ENCODE data around the gene PCAT6.
"Not testable (repeated sequence)": the region's sequence is repeated elsewhere in the genome, so short reads cannot be mapped to it uniquely, and the experiment has no call there.

The PCAT6 gene

GRCh38 chr1:202810615-202811295, at the start of gene PCAT6:
Gene PCAT6, plus strand, starts transcription at chr1:202810954.
- DNase-seq (ENCODE audit: low spot score) = peak; percentile 98

GRCh38 chr1:202762019-202762418, 48.7 kb upstream of the PCAT6 start:
- DNase-seq (ENCODE audit: low spot score) = no peak

DNA sequence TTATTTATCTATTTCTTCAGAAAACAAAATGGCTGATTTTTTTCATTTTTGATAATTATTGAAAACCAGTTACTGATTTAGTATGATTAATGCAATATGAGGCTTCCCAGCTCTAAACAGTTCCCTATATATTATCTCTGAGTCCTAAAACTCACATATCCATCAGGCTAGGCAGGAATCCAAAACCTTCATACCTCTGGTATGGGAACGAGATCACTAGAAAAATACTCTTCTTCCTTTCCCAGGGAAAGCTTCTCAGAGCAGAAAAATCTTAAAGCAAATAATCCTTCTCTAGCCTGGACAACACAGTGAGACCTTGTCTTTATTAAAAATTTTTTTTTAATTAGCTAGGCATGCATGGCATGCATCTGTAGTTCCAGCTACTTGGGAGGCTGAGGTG, 45.0 kb upstream of the PCAT6 start:
- DNase-seq (ENCODE audit: low spot score) = no peak

DNA sequence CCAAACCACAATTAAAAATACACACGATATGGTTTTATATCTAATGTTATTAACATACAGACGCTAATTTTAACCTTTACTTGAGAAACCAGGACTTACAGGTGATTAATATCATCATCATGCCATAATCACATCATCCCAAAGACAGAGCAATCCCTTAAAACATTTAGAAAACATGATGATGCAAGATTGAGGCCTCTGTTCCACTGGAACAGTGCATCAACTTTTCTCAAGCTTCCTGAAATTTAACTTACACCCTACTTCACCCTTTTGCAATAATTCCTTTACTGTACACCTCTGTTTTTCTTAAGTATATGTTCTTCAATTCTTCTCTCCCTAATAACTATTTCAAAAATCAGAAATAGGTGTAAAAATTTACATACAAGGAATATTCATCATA, 40.6 kb upstream of the PCAT6 start:
- no peak for DNase-seq (ENCODE audit: low spot score)

GRCh38 chr1:202781180-202781579, 29.6 kb upstream of the PCAT6 start:
- DNase-seq (ENCODE audit: low spot score) = no peak

DNA sequence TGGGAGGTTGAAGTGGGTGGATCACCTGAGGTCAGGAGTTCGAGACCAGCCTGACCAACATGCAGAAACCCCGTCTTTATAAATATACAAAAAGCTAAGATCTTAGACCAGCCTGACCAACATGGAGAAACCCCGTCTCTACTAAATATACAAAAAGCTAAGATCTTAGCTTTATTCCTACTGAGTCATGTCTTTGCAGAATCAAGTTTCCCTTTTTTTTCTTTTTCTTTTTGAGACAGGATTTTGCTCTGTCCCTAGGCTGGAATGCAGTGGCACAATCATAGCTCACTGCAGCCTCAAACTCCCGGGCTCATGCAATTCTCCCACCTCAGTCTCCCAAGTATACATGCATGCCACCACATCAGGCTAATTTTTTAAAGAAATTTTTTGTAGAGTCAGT, 23.9 kb upstream of the PCAT6 start:
- DNase-seq (ENCODE audit: low spot score) = no peak

GRCh38 chr1:202788800-202789199, 22.0 kb upstream of the PCAT6 start:
- no peak for DNase-seq (ENCODE audit: low spot score)

- no peak for DNase-seq (ENCODE audit: low spot score)
These were observed 19.5 kb upstream of the PCAT6 start for GRCh38 chr1:202791077-202791747.

DNA sequence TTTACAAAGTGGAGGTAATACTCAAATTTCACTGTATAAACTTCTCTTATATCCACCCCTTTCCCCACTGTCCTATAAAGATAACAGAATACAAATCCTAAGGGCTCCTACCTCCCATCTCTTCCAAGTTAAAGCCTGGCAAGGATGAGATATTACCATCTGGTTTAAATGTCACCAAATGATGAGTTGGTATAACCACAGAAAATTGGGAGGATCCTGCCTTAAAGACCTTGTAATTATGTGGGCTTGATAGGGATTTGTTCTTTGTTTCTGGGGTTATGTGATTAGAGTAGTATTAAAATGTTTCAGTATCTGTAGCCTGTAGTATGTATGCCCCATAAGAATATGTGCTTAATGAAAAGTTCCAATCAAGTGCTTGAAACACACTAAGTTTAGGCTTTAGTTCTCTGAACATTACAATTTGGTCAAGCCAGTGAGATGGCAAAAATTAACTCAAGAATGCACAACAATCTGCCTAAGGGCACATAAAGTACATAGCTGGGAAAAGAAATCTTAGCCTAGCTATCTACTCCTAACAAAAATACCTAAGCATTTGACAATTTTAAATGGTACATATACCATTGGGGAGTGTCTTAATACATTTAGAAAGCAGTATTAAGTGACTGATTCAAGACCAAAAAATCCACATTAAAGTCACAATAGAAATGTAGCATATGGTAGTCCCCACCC, 16.6 kb upstream of the PCAT6 start:
- DNase-seq (ENCODE audit: low spot score) = no peak

DNA sequence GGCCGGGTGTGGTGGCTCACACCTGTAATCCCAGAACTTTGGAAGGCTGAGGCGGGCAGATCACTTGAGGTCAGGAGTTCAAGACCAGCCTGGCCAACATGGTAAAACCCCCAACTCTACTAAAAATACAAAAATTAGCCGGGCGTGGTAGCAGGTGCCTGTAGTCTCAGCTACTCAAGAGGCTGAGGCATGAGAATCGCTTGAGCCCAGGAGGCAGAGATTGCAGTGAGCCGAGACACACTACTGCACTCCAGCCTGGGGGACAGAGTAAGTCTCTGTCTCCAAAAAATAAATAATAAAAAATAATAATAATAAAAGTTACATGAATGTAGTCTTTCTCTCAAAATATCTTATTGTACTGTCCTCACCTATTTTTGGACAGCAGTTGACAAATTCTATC, 15.8 kb upstream of the PCAT6 start:
- DNase-seq (ENCODE audit: low spot score) = not testable (repeated sequence)

GRCh38 chr1:202796670-202797069, 14.1 kb upstream of the PCAT6 start:
- DNase-seq (ENCODE audit: low spot score) = no peak

- DNase-seq (ENCODE audit: low spot score) = no peak
These were observed 12.5 kb upstream of the PCAT6 start for GRCh38 chr1:202798260-202798659.

DNA sequence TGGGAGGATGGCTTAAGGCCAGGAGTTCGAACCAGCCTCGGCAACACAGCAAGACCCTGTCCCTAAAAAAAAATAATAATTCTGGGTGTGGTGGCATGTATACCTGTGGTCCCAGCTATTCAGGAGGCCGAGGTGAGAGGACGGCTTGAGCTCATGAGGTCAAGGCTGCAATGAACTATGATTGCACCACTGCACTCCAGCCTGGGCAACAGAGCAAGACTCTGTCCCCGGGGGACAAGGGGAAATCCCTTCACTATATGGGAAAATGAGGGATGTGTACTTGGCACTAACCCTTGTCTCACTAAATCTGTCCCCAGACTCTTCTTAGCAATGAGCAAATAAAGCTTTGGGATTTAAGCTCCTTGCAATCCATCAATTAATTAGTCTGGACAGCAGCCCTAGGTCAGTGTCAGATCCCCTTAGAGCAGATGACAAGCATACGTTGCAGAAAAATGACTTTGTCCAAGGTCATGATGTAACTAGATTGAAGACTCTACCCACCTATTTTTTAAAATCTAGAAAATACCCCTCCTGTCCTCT, 11.9 kb upstream of the PCAT6 start:
- no peak for DNase-seq (ENCODE audit: low spot score)

DNA sequence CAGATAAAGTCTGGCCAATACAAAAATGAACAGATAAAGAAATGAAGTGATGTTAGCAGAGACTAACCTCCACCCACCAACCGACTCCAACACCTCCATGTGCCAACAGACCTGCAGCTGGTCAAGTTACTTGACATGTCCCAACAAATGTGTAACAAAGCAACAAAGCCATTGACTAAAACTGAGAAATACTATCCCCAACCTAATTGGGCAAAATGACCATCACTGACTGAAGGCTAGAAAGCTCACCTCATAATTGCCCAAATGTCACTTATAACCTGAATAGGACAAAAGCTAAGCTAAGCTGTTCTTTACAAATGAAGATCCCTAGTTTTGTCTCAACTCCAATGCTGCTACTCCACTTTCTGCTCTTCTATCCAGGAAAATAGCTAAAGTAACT, 10.0 kb upstream of the PCAT6 start:
- no peak for DNase-seq (ENCODE audit: low spot score)

- no peak for DNase-seq (ENCODE audit: low spot score)
These were observed 9.6 kb upstream of the PCAT6 start for GRCh38 chr1:202801175-202801574.

DNA sequence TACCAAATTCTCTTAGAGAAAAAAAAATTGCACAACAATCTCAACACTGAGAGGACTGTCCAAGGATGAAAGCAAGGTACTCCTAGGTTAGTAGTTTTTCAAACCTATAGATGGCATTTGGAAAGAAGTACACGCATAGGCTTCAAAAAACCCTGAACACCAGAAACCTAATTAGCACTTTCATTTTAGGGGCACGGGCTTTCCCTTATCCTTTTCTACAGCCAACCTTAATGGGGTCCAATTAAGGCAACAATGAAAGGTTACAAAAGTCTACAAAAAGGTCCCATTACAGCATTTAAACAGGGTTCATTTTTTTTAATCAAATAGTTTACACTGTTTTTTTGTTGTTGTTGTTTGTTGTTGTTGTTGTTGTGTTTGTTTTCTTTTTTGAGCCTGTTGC, 8.7 kb upstream of the PCAT6 start:
- DNase-seq (ENCODE audit: low spot score) = no peak

DNA sequence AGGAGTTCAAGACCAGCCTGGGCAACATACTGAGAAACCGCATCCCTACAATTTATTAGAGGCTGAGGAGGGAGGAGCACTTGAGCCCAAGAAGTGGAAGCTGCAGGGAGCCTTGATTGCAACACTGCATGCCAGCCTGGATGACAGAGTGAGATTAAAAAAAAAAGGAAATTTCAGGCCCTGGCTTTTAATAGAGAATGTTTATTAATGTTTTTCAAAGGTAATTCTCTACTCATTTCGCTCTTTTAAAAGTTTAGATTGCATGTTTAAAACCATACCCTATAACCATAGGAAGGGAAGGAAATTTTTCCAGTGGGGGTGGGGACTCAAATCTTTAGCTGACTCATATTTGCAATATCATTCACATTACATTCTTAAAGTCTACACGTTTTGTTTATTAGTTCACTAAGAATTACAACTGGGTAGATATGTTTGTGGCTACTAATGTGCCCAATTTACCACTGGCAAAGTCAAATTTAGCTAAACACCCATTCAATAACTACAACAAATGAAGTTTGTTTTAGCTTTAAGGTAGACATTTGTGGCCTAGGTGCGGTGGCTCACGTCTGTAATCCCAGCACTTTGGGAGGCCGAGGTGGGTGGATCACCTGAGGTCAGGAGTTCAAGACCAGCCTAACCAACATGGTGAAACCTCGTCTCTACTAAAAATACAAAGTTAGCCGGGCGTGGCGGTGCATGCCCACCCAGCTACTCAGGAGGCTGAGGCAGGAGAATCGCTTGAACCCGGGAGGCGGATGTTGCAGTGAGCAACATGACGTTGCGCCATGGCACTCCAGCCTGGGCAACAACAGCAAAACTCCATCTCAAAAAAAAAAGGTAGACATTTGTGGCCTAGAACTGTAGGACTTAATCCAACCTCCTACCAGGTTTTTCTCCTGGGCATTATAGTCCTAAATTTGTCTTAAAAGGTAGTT, 7.5 kb upstream of the PCAT6 start:
- DNase-seq (ENCODE audit: low spot score) = peak; percentile 29

GRCh38 chr1:202804126-202804525, 6.6 kb upstream of the PCAT6 start:
- DNase-seq (ENCODE audit: low spot score) = no peak

- DNase-seq (ENCODE audit: low spot score) = no peak
These were observed 4.6 kb upstream of the PCAT6 start for GRCh38 chr1:202805886-202806844.

DNA sequence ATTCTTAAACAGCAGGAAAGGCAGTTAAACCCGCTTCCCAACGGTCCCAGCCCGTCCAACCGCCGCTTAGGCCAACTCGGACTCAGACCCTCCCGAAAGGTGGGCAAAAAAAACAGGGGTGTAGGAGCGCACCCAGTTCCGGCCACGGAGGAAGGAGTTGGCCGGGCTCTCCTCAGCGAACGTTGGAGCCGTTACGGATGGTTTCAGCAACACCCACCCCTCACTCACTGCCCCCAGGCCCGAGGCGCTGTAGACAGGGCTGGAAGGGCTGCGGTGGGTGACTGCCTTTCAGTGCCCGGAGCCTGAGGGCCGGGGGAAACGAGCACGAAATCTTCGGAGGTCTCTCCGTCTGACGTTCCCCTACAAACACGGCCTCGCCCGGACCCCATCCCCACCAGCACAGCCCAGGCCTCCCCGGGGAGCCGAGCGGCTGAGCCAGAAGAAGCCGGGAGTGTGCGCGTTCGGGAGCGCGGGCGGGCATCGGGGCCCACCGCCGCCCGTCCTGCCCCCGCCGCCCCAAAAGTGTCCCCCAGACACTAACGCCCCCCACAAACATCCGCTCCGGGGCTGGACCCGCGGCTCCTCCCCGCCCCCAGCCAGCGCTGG, 3.8 kb upstream of the PCAT6 start:
- peak; percentile 22 for DNase-seq (ENCODE audit: low spot score)

Data from AG20443 (cell line).